Epithelial cell of esophagus (primary cell): ENCODE results near the gene ENTREP1.

Experiments
- DNase-seq: peaks from one replicate; pipeline ENCODE4 v3.0.0; 2010; ENCODE audit warnings: low read depth
- H3K4me3 ChIP-seq: 2 replicates; pipeline ENCODE4 v1.5.1; 2011; ENCODE audit warnings: mild to moderate bottlenecking, low read length, control low read depth
- TF ChIP-seq, protein P1 (sequence below): IDR thresholded peaks from 2 replicates; pipeline ENCODE4 v1.5.1; 2011; ENCODE audit warnings: low read depth, mild to moderate bottlenecking, low read length, control low read depth, inconsistent platforms; ENCODE audit not compliant: insufficient read depth; ENCODE audit errors: missing control alignments

ENTREP1 gene

DNA sequence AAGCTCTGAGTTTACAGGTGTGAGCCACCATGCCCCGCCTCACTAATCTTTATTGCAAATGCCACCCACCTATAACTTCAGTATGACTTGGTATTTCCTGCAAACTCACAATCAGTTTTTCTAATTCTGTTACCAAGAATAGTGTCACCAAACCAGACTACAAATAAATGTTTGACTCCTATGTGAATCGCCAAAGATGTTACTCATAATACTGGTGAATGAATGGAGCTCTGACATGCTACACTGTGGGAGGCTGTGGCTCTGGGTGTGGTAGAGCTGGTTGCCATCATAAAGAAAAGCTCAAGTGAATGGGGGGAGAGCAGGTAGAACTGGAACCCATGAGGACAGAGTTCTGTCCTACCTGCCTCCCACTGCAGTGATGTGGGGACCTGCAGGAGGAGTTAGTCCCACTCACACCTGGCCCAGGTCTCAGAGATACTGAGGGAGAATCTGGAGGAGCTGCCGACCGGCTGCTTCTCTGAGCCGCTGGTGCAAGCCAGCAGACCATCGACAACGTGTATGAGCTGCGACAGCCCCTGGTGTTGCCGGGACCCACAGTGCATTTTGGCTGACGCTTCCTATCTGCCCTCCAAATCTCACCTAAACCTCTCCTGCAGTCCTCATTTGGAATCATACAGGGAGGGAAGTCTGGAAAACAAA lies 95.7 kb downstream of the ENTREP1 start:
- no peak for DNase-seq
- TF ChIP-seq, protein P1, sequence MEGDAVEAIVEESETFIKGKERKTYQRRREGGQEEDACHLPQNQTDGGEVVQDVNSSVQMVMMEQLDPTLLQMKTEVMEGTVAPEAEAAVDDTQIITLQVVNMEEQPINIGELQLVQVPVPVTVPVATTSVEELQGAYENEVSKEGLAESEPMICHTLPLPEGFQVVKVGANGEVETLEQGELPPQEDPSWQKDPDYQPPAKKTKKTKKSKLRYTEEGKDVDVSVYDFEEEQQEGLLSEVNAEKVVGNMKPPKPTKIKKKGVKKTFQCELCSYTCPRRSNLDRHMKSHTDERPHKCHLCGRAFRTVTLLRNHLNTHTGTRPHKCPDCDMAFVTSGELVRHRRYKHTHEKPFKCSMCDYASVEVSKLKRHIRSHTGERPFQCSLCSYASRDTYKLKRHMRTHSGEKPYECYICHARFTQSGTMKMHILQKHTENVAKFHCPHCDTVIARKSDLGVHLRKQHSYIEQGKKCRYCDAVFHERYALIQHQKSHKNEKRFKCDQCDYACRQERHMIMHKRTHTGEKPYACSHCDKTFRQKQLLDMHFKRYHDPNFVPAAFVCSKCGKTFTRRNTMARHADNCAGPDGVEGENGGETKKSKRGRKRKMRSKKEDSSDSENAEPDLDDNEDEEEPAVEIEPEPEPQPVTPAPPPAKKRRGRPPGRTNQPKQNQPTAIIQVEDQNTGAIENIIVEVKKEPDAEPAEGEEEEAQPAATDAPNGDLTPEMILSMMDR = no peak
- no peak overlapping the region for H3K4me3 ChIP-seq

DNA sequence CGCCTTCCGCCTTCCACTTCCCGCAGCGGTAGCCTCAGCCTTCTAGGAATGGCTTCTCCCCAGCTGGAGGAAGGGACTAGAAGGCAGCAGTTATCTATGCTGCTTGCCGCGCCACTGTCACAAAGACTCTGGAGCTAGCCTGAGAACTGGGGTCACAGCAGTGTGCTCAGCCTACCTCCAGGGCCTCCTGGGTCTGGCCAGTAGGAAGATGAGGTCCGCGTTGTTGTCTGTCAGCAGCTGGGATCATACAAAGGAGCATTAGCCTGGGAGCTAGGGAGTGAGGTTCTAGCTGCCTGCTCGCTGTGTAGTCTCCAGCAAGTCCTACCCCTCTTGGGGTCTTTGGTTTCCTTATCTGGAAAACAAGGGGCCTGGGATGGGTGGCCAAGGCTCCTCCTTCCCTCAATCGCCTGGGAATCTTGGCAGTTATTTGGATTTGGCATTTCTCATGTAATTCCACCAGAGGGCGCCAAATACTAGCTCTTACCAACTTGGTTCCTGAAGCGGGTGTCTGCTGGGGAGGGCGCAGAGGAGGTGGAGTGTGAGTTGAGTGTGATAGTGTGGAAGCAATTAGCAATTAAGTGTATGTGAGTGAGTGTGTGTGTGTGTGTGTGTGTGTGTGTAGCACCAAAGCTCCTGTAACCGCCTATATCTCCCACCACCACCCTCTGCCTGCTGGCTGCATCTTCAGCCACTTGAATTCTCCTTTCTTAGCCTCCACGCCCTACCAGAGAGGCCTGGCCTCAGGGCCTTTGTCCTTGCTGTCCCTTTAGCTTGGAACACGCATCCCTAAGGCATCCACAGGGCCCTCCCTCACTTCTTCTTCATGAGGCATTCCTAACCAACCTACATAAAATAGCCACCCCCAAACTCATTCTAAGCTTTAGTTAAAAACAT lies 97.1 kb downstream of the ENTREP1 start:
- no peak overlapping the region for H3K4me3 ChIP-seq
- TF ChIP-seq, protein P1 = peak; percentile 69
- peak; percentile 72 for DNase-seq

DNA sequence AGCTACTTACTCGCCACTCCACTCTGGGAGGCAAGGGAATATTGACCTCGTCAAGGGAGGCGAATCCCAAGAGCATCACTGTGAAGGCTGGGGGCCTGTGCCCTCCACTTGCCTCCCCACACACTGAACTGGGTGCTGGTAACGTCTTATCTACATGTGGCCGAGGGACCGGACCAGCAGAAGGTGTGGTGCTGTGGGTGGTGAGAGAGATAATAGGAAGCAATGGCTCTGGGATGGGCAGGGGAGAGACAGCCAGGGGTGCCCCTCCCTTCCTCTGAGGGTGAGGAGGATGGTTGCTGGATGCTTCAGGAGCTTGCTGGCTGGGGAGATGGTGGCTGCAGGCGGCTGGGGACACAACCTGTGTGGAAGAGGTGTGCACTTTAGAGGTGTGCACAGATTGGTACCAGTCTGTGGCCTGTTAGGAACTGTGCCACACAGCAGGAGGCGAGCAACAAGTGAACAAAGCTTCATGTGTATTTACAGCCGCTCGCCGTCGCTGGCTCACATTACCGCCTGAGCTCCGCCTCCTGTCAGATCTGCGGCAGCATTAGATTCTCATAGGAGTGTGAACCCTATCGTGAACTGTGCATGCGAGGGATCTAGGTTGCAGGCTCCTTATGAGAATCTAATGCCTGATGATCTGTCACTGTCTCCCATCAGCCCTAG lies 100.3 kb downstream of the ENTREP1 start:
- TF ChIP-seq, protein P1 = no peak
- no peak for DNase-seq
- H3K4me3 ChIP-seq = no peak overlapping the region

DNA sequence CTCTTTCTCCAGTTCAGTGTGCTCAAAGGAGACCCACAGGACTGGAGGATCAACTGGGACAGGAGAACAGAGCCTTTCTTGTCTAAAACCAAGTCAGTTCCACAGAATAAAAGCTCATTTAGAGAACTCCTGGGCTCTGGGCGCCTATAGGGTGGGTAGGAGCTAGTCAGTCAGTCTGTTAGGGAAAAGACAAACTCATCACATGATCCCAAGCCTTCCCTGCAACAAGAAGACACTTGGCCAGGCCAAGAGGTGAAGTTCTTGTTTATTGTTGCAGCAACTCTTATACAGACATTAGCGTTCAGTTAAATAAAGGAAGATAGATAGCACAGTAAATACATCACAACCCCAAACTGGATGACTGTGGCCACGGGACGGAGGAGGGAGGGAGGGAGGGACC lies 102.3 kb downstream of the ENTREP1 start:
- H3K4me3 ChIP-seq = no peak overlapping the region
- TF ChIP-seq, protein P1 = no peak
- no peak for DNase-seq

DNA sequence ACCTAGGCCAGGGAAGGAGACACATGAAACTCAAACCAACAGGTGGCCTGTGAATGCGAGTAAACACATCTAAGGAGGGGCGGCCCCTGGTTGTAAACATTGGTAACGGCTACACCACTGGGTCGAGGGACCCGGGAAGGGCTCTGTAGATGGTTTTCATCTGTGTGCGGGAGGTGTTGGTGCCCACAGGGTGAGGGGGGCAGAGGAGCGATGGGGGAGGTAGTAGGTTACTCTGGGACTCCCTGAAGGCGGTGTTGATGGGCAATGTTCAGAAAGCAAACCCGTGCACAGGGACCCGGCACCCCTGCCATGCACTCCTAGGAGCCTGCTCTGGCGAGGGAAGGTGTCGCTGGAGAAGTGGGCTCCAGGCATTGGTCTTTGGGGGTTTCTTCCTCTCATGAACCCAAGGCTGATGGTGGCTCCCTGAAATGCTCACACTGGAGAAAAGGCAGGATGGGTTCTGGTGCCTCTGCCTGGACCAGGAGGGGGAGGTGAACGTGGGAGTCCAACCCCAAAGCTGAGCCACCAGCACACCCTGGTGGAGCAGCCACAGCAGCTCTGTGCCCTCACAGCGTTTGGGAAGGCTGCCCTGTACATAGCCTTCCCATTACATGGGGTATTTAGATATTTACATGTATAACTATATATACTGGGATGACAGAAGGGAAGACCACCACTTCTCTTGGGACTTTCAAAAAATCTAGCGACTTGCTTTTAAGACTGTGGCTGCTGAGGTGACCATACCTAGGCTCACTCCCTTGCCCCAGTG lies 103.2 kb downstream of the ENTREP1 start:
- no peak overlapping the region for H3K4me3 ChIP-seq
- no peak for DNase-seq
- TF ChIP-seq, protein P1 = no peak

DNA sequence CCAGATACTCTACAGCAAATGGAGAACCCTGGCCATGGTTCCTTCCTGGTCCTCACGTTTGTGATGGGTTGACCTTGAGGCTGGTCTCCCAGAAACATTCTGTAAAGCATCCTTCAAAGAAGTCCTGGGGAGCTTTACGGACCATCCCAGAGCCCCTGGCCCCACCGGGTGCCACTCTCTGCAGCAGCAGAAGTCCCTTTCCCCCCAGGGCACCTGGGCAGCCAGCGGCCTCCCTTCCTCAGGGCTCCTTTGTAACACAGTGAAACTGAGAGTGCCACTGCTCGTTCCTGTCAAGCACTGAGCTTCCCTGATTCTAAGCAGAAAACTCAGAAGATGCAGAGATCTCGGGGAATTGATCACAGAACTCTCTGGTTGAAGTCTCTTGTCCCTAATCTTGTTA lies 104.3 kb downstream of the ENTREP1 start:
- H3K4me3 ChIP-seq = no peak overlapping the region
- TF ChIP-seq, protein P1 = no peak
- DNase-seq = no peak
